Stimulated activated naive B cell treated with anti-CD40 and anti-IgM and Interleukin-4, amounts not matched to agents 10 μg/mL and 1 μg/mL and 100 μg/mL, for 72 hours (primary cell): ENCODE measurements around the gene IL1RAPL1.

Experiments
- ATAC-seq, 2 donors: fragments of 150-1000 bp; cut with Tn5 transposase; replicated peaks; 2 replicates each; pipeline ENCODE4 v1.10.0; 2021; ENCODE audit warnings: moderate library complexity in 1 of 2
- DNase-seq: peaks from one replicate; pipeline ENCODE4 v3.0.0; 2021
- H3K27ac Mint-ChIP-seq: one replicate; pipeline ENCODE4 v1.8.0; 2022; ENCODE audit warnings: mild to moderate bottlenecking, mixed read lengths
- H3K27me3 Mint-ChIP-seq, 2 donors: one replicate each; pipeline ENCODE4 v1.8.0; 2022; ENCODE audit warnings: mixed read lengths in 2 of 2
- H3K36me3 Mint-ChIP-seq, 2 donors: one replicate each; pipeline ENCODE4 v1.8.0; 2022; ENCODE audit warnings: mixed read lengths in 2 of 2, mild to moderate bottlenecking in 1 of 2
- H3K4me1 Mint-ChIP-seq, 2 donors: one replicate each; pipeline ENCODE4 v1.8.0; 2022; ENCODE audit warnings: mixed read lengths in 2 of 2, mild to moderate bottlenecking in 1 of 2
- H3K4me3 Mint-ChIP-seq, 2 donors: one replicate each; pipeline ENCODE4 v1.8.0; 2022; ENCODE audit warnings: mild to moderate bottlenecking in 2 of 2, mixed read lengths in 2 of 2, moderate library complexity in 1 of 2
- H3K9me3 Mint-ChIP-seq, 2 donors: one replicate each; pipeline ENCODE4 v1.8.0; 2022; ENCODE audit warnings: mixed read lengths in 2 of 2, mild to moderate bottlenecking in 1 of 2

IL1RAPL1 gene

DNA sequence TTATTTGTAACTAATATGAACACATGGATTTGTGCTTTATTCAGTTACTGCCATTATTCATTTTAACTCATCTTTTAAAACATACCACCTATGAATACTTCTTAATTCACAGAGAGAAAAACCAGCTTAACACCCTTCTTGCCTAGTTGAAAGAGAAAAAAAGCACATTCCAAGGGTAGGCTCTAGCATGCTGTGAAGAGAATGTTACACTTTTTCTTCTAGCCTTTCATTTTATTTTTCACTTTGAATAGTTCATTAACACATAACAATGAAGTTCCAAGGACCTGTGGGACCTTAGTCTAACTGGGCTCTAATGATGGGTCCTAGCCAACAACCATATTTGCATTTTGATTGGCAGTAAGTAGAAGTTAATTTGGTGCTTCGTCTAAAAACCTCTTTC lies 1348.2 kb downstream of the IL1RAPL1 start:
- no peak overlapping the region for H3K27ac Mint-ChIP-seq
- DNase-seq (no peak), ATAC-seq (no peak)
- no peak overlapping the region for H3K4me3 Mint-ChIP-seq
- H3K9me3 Mint-ChIP-seq = no peaks in the 10 kb centered on the region
- no peaks in the 10 kb centered on the region for H3K4me1 Mint-ChIP-seq
- H3K36me3 Mint-ChIP-seq = no peaks in the 10 kb centered on the region
- no peaks in the 10 kb centered on the region for H3K27me3 Mint-ChIP-seq

DNA sequence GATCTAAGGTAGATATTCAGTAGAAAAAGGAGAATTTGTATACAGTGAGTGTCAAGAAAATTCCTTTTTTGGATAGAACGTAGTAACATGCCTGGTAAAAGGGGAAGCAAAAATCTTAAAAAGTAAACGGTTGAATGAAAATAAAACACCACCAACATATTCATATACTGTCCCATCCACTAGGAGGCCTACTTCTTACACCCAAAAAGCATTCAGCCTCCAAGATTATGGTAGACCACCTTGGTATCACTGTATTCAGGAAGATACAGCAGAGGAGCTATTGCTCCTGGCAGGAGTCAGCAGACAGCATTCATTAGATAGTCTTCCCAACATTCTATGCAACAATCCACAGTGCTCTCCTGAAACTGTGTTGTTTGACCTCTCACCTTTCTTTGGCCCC lies 1353.5 kb downstream of the IL1RAPL1 start:
- no peaks in the 10 kb centered on the region for H3K36me3 Mint-ChIP-seq
- ATAC-seq (no peak), DNase-seq (no peak)
- no peaks in the 10 kb centered on the region for H3K27me3 Mint-ChIP-seq
- H3K4me3 Mint-ChIP-seq = no peak overlapping the region
- H3K4me1 Mint-ChIP-seq = no peaks in the 10 kb centered on the region
- H3K27ac Mint-ChIP-seq = no peak overlapping the region
- H3K9me3 Mint-ChIP-seq = no peaks in the 10 kb centered on the region

DNA sequence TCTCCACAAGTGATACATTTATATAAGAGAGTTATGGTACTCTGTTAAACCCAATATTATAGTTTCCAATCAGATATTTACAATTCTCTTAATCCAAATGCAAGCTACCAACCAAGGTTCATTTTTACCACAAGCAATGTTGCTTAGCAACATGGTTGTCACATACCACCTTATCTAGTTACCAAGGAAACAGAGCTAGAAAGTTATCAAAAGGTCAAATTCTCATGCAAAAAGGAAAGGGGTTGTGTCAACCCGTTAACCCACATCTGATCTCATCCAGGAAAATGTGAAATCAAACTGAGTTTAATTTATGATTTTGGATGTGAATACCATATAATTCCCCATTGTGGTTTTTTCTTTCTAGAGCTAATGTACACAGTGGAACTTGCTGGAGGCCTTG lies 1354.0 kb downstream of the IL1RAPL1 start:
- Mint-ChIP-seq H3K9me3 (no peaks in the 10 kb centered on the region), H3K27me3 (no peaks in the 10 kb centered on the region), H3K27ac (no peak overlapping the region), H3K4me1 (no peaks in the 10 kb centered on the region), H3K4me3 (no peak overlapping the region), H3K36me3 (no peaks in the 10 kb centered on the region)
- no peak for DNase-seq
- ATAC-seq = no peak

DNA sequence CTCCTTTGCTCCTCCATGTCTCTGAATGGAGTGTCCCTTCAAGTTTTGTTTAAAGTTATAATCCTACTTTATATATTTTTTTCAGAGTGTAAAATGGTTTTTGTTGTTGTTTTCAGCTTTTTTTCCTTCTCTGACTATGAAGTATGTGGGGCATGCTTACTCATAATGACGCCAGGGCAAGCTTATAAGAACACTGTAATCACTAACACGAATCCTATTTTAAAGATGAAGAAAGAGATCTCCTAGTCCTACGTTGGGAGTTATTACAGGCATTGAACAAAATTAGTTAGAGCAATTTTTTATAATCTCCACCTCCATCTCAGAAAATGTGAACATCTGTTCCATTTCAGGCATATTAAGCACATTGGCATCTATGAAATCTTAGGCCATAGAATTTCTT lies 1360.0 kb downstream of the IL1RAPL1 start:
- no peak overlapping the region for H3K27ac Mint-ChIP-seq
- no peak for DNase-seq
- H3K27me3 Mint-ChIP-seq = no peaks in the 10 kb centered on the region
- H3K36me3 Mint-ChIP-seq = no peaks in the 10 kb centered on the region
- no peak overlapping the region for H3K4me3 Mint-ChIP-seq
- no peaks in the 10 kb centered on the region for H3K4me1 Mint-ChIP-seq
- no peak for ATAC-seq
- H3K9me3 Mint-ChIP-seq = peaks cover 0 to 3% of the 10 kb centered on the region in 2 donors

DNA sequence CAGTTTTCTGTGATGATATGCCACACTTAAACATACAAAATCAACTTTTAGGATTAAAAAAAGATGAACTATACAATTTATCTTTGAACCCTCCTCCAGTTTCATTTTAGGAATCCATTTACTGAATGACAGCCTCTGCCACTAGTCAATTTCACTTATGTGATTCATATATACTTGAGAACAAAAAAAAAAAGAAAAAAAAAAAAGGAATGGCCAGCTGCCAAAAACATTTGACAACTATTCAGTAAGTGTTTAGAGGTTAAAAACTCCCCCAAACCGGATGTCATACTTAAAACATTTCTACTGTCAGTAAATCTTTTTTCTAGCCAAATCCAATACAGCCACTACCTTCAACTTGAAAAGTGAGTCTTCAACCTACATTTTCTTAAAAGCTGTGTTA lies 1361.4 kb downstream of the IL1RAPL1 start:
- H3K4me1 Mint-ChIP-seq = no peaks in the 10 kb centered on the region
- H3K27me3 Mint-ChIP-seq = no peaks in the 10 kb centered on the region
- ATAC-seq (no peak), DNase-seq (no peak)
- H3K27ac Mint-ChIP-seq = no peak overlapping the region
- peaks cover 0 to 3% of the 10 kb centered on the region in 2 donors for H3K9me3 Mint-ChIP-seq
- H3K4me3 Mint-ChIP-seq = no peak overlapping the region
- H3K36me3 Mint-ChIP-seq = no peaks in the 10 kb centered on the region

DNA sequence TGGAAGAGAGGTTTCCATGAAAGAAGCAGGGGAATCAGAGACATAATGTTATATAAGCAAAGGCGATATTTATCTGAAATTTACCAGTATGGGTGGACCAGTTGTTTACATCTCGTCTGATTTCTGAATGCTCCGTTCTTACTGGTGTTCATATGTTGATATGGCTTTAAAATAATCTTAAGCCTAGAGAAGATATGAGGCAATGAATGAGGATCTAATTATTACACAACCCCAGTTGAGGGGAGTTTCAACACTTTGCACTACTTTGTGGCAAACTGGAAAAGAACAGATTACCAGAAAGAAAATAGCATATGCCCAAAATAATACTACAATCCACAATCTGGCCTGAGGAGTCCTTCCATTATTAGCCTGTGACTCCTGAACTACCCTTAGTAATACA lies 1364.8 kb downstream of the IL1RAPL1 start:
- Mint-ChIP-seq H3K27ac (no peak overlapping the region), H3K4me3 (no peak overlapping the region), H3K27me3 (no peaks in the 10 kb centered on the region), H3K4me1 (no peaks in the 10 kb centered on the region), H3K9me3 (peaks cover 3% of the 10 kb centered on the region in 2 donors), H3K36me3 (no peaks in the 10 kb centered on the region)
- DNase-seq (no peak), ATAC-seq (no peak)

DNA sequence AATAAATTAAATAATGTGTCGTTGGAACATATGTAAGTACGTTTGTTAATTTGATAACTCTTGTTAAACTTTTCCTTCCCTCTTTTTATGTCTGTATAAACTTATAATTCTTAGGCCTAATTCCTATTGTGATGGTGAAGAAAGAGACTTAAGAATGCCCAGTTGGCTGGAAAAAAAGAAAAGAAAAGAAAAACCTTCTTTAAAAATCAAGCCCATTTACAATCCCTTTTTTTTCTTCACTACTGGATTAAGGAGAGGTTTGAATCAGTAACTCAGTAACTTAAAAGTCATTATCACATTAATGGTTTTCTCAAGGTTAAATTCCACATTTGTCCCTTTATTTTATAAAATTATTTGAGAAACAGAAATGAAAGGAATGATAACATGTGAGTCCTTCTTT lies 1374.8 kb downstream of the IL1RAPL1 start:
- no peak for DNase-seq
- peaks cover 0 to 3% of the 10 kb centered on the region in 2 donors for H3K27me3 Mint-ChIP-seq
- no peak overlapping the region for H3K4me3 Mint-ChIP-seq
- H3K4me1 Mint-ChIP-seq = no peaks in the 10 kb centered on the region
- ATAC-seq = no peak
- H3K27ac Mint-ChIP-seq = no peak overlapping the region
- H3K36me3 Mint-ChIP-seq = no peaks in the 10 kb centered on the region
- H3K9me3 Mint-ChIP-seq = no peaks in the 10 kb centered on the region

DNA sequence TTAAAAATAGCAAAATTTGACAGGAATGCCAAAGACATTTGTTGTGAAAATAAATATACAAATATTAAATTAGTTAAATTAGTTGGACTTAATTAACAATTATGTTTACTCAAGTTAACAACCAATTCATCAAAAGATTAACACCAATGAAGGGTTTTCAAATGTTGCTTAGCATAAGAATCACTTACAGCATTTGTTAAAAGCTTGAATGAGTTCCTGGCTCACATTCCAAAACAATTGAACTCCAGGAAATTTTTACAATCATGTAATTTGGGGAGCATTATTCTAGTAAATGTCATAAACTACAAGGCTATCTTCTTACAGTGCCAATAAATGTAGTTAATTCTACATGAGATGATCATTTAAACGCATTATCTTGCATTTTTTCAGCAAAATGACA lies 1378.4 kb downstream of the IL1RAPL1 start:
- Mint-ChIP-seq H3K36me3 (no peaks in the 10 kb centered on the region), H3K9me3 (no peaks in the 10 kb centered on the region), H3K27ac (no peak overlapping the region), H3K27me3 (peaks cover 0 to 3% of the 10 kb centered on the region in 2 donors), H3K4me1 (no peaks in the 10 kb centered on the region), H3K4me3 (no peak overlapping the region)
- DNase-seq (no peak), ATAC-seq (no peak)

DNA sequence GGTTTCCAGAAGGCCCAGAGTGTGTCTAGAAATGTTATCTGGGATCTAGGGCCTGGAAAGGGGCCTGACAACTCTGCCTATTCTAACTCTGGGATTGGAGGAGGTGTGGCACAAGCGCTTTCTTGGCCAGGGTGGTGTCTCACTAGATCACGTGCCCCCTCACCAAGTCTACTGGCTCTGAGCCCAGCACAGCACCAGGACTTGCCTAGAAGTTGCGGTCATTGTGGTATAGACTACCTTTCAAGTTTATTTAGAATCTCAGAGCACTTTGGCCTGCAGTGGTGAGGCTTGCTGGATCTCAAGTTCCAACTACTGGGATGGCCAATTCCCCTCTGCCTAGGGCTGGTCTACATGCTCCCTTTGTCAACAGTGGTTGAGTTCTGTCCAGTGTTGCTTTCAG lies 1404.8 kb downstream of the IL1RAPL1 start:
- no peaks in the 10 kb centered on the region for H3K9me3 Mint-ChIP-seq
- no peaks in the 10 kb centered on the region for H3K4me1 Mint-ChIP-seq
- peaks cover 0 to 3% of the 10 kb centered on the region in 2 donors for H3K27me3 Mint-ChIP-seq
- DNase-seq = no peak
- no peak overlapping the region for H3K4me3 Mint-ChIP-seq
- no peaks in the 10 kb centered on the region for H3K36me3 Mint-ChIP-seq
- H3K27ac Mint-ChIP-seq = no peak overlapping the region
- ATAC-seq = no peak

DNA sequence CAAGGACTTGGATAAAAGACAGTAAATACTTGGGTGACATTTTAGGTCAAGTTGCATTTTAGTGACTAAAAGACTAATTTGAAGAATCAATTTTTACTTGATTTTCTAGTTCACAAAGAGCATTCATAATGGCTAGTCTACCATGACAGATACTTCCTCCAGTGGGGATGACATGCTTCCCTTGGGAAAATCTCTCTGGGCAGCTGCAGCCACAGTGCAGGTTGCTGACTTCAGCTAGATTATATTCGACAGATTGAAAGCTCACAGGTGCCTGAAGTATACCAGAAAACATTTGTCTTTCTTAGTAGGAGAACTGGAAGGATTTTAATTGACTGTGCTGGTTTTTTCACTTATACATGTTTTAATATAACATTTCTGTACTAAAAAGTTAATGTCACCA lies 1418.6 kb downstream of the IL1RAPL1 start:
- Mint-ChIP-seq H3K4me1 (no peaks in the 10 kb centered on the region), H3K27ac (no peak overlapping the region), H3K9me3 (peaks cover 0 to 2% of the 10 kb centered on the region in 2 donors), H3K4me3 (no peak overlapping the region), H3K36me3 (no peaks in the 10 kb centered on the region), H3K27me3 (peaks cover 0 to 3% of the 10 kb centered on the region in 2 donors)
- ATAC-seq (no peak), DNase-seq (no peak)
